ENCODE data around the gene SURF1.
A peak's percentile ranks its signal among the peaks of the same experiment; 100 is the strongest.

Gene SURF1

DNA sequence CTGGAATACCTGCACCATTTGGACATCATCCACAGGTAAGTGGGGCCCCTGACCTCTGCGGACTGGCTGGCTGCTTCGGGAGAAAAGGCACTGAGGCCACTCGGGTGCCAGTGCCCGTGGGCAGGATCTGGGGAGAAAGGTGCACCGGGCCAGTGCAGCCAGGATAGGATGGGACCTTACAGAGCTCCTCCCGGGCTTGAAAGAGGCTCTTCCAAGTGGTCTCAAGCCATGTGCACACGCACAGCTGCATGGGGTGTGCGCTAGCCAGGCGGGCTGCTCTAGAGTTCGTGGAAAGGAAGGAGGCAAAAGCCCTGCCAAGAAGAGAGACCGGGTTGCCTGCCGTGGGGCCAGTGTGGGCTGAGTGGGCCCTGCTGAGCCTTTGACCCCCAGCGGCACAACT is 33.3 kb upstream of the SURF1 start:
- no peak overlapping the region for H2BK5ac ChIP-seq (ENCODE audit: low read depth, low read length, poor library complexity, severe bottlenecking)
- H3K9ac ChIP-seq (ENCODE audit: low read length) = no peak overlapping the region
- no peak overlapping the region for H3K4ac ChIP-seq (ENCODE audit: low read depth in 1 of 2, low read length in 2 of 2)
- 88% methylated on average over 11 of the region's 13 CpGs for WGBS
- H3K79me1 ChIP-seq (replicated peaks; ENCODE audit: low read length, poor library complexity, severe bottlenecking) = no peaks in the 10 kb centered on the region
- no peak overlapping the region for H3K4me3 ChIP-seq (ENCODE audit: insufficient read depth in 1 of 2, low read depth in 1 of 2, low read length in 2 of 2)
- no peak overlapping the region for H3K4me2 ChIP-seq (ENCODE audit: low read length, poor library complexity, severe bottlenecking)
- no peak overlapping the region for H2BK15ac ChIP-seq (ENCODE audit: low read depth, poor library complexity, severe bottlenecking)
- no peak overlapping the region for H3K14ac ChIP-seq (ENCODE audit: low read length in 2 of 2)
- H3K18ac ChIP-seq (ENCODE audit: low read depth in 1 of 2, low read length in 2 of 2) = no peak overlapping the region
- H3K27ac ChIP-seq (ENCODE audit: low read length, poor library complexity, severe bottlenecking) = no peak overlapping the region
- DNase-seq = no peak
- H2AK5ac ChIP-seq (ENCODE audit: low read length, severe bottlenecking) = no peak overlapping the region
- H3K27me3 ChIP-seq (ENCODE audit: control insufficient read depth in 1 of 2, insufficient read depth in 1 of 2, low read length in 2 of 2) = peaks cover 13 to 26% of the 10 kb centered on the region in 2 experiments
- no peaks in the 10 kb centered on the region for H3K9me3 ChIP-seq (ENCODE audit: control insufficient read depth, low read length)
- H3K36me3 ChIP-seq (ENCODE audit: control insufficient read depth in 1 of 2, insufficient read depth in 2 of 2, low read depth in 1 of 2, low read length in 2 of 2) = no peaks in the 10 kb centered on the region
- H2AFZ ChIP-seq (ENCODE audit: low read depth, low read length) = no peak overlapping the region
- H3K4me1 ChIP-seq (ENCODE audit: control insufficient read depth, insufficient read depth, low read depth, low read length) = no peaks in the 10 kb centered on the region
- no peak overlapping the region for H4K91ac ChIP-seq (ENCODE audit: low read length)
- H2BK12ac ChIP-seq (ENCODE audit: low read length in 2 of 2) = no peak overlapping the region
- H4K8ac ChIP-seq (ENCODE audit: low read length) = no peak overlapping the region
- no peak overlapping the region for H3K23ac ChIP-seq (ENCODE audit: low read length in 2 of 2)
- H2BK120ac ChIP-seq (ENCODE audit: low read depth, low read length) = no peak overlapping the region

DNA sequence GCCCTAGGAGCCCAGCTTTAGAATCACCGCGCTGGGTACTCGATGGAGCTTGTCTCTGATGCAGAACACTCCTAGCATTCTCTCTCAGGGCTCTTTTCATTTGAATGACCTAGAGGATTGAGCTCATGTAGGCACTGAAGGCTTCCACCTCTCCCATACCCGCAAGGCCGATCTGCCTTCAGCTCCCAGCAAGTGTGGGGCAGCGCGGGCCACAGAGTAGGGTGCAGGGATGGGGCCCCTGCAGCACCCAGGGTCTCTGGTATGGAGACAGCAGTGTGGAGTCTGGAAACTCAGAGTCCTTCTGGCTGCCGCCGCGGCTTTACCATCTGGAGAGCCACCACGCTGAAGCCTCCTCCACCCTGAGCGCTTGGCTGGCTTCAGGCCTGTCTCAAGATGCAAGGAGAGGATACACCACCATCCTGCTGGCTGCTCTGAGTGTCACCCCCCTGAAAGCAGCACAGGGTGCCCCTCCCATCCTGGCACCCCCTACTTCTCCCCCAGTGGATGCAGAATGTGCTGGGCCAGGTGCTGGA is 32.8 kb upstream of the SURF1 start:
- Histone ChIP-seq H3K9me3 (ENCODE audit: control insufficient read depth, low read length) (no peaks in the 10 kb centered on the region), H3K4ac (ENCODE audit: low read depth in 1 of 2, low read length in 2 of 2) (no peak overlapping the region), H3K27me3 (ENCODE audit: control insufficient read depth in 1 of 2, insufficient read depth in 1 of 2, low read length in 2 of 2) (peaks cover 8 to 22% of the 10 kb centered on the region in 2 experiments), H3K79me1 (replicated peaks; ENCODE audit: low read length, poor library complexity, severe bottlenecking) (no peaks in the 10 kb centered on the region), H3K4me2 (ENCODE audit: low read length, poor library complexity, severe bottlenecking) (no peak overlapping the region), H2BK15ac (ENCODE audit: low read depth, poor library complexity, severe bottlenecking) (no peak overlapping the region), H3K14ac (ENCODE audit: low read length in 2 of 2) (no peak overlapping the region), H3K23ac (ENCODE audit: low read length in 2 of 2) (no peak overlapping the region), H4K8ac (ENCODE audit: low read length) (no peak overlapping the region), H3K36me3 (ENCODE audit: control insufficient read depth in 1 of 2, insufficient read depth in 2 of 2, low read depth in 1 of 2, low read length in 2 of 2) (no peaks in the 10 kb centered on the region), H2AFZ (ENCODE audit: low read depth, low read length) (no peak overlapping the region), H2BK120ac (ENCODE audit: low read depth, low read length) (no peak overlapping the region), H3K18ac (ENCODE audit: low read depth in 1 of 2, low read length in 2 of 2) (no peak overlapping the region), H4K91ac (ENCODE audit: low read length) (no peak overlapping the region), H2BK5ac (ENCODE audit: low read depth, low read length, poor library complexity, severe bottlenecking) (no peak overlapping the region), H2BK12ac (ENCODE audit: low read length in 2 of 2) (no peak overlapping the region), H3K4me3 (ENCODE audit: insufficient read depth in 1 of 2, low read depth in 1 of 2, low read length in 2 of 2) (no peak overlapping the region), H2AK5ac (ENCODE audit: low read length, severe bottlenecking) (no peak overlapping the region), H3K4me1 (ENCODE audit: control insufficient read depth, insufficient read depth, low read depth, low read length) (no peaks in the 10 kb centered on the region), H3K9ac (ENCODE audit: low read length) (no peak overlapping the region), H3K27ac (ENCODE audit: low read length, poor library complexity, severe bottlenecking) (no peak overlapping the region)
- WGBS = 94% methylated on average over 12 of the region's 12 CpGs
- no peak for DNase-seq

DNA sequence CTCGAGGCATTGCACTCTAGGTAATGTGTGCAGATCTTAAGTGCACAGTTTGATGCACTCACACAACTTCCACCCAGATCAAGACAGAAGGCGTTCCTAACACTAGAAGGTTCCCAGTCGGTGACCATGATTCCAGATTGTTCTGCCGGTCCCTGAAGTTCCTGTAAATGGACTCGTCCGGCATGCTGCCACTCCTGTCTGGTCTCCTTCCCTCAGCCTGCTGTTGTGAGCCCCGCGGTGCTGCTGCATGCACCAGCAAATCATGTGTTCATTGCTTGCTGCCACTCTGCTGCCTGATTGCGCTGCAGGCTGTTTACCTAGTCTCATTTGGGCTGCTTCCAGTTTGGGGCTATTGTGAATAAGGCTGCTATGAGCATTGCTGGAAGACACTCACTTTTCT is 31.4 kb upstream of the SURF1 start:
- no peaks in the 10 kb centered on the region for H3K4me1 ChIP-seq (ENCODE audit: control insufficient read depth, insufficient read depth, low read depth, low read length)
- no peak for DNase-seq
- H2AK5ac ChIP-seq (ENCODE audit: low read length, severe bottlenecking) = no peak overlapping the region
- WGBS = 85% methylated on average over 9 of the region's 9 CpGs
- no peaks in the 10 kb centered on the region for H3K79me1 ChIP-seq (replicated peaks; ENCODE audit: low read length, poor library complexity, severe bottlenecking)
- no peak overlapping the region for H3K4me2 ChIP-seq (ENCODE audit: low read length, poor library complexity, severe bottlenecking)
- no peak overlapping the region for H3K27ac ChIP-seq (ENCODE audit: low read length, poor library complexity, severe bottlenecking)
- H2BK120ac ChIP-seq (ENCODE audit: low read depth, low read length) = no peak overlapping the region
- H3K27me3 ChIP-seq (ENCODE audit: control insufficient read depth in 1 of 2, insufficient read depth in 1 of 2, low read length in 2 of 2) = peaks cover 0 to 15% of the 10 kb centered on the region in 2 experiments
- no peak overlapping the region for H2BK5ac ChIP-seq (ENCODE audit: low read depth, low read length, poor library complexity, severe bottlenecking)
- H3K18ac ChIP-seq (ENCODE audit: low read depth in 1 of 2, low read length in 2 of 2) = no peak overlapping the region
- no peak overlapping the region for H3K4ac ChIP-seq (ENCODE audit: low read depth in 1 of 2, low read length in 2 of 2)
- no peak overlapping the region for H2BK15ac ChIP-seq (ENCODE audit: low read depth, poor library complexity, severe bottlenecking)
- H3K9ac ChIP-seq (ENCODE audit: low read length) = no peak overlapping the region
- H3K9me3 ChIP-seq (ENCODE audit: control insufficient read depth, low read length) = no peaks in the 10 kb centered on the region
- no peak overlapping the region for H2BK12ac ChIP-seq (ENCODE audit: low read length in 2 of 2)
- H3K36me3 ChIP-seq (ENCODE audit: control insufficient read depth in 1 of 2, insufficient read depth in 2 of 2, low read depth in 1 of 2, low read length in 2 of 2) = no peaks in the 10 kb centered on the region
- H4K8ac ChIP-seq (ENCODE audit: low read length) = no peak overlapping the region
- H2AFZ ChIP-seq (ENCODE audit: low read depth, low read length) = no peak overlapping the region
- no peak overlapping the region for H3K14ac ChIP-seq (ENCODE audit: low read length in 2 of 2)
- no peak overlapping the region for H4K91ac ChIP-seq (ENCODE audit: low read length)
- no peak overlapping the region for H3K4me3 ChIP-seq (ENCODE audit: insufficient read depth in 1 of 2, low read depth in 1 of 2, low read length in 2 of 2)
- peak overlapping the region in 1 of 2 experiments; percentile 61 for H3K23ac ChIP-seq (ENCODE audit: low read length in 2 of 2)

DNA sequence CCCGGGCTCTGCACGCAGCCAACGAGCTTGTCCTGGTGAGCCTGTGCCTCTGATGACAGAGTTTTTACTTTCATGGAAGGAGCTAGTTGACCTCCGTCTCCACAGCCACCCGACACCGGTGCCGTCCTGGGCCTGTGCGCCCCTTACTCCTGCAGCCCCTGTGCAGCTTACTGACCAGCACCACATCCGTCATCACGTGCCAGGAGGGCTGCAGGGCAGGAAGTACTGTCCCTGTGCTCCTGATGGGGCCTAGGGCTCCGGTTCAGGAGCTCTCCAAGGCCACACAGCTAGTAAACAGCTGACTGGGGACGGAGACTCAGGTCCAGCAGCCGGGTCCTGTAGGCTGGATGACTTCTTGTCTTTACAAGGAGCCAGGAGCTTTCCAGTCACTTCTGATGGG is 30.1 kb upstream of the SURF1 start:
- Histone ChIP-seq H3K4me2 (ENCODE audit: low read length, poor library complexity, severe bottlenecking) (no peak overlapping the region), H3K79me1 (replicated peaks; ENCODE audit: low read length, poor library complexity, severe bottlenecking) (no peaks in the 10 kb centered on the region), H3K9ac (ENCODE audit: low read length) (no peak overlapping the region), H3K9me3 (ENCODE audit: control insufficient read depth, low read length) (no peaks in the 10 kb centered on the region), H2AFZ (ENCODE audit: low read depth, low read length) (no peak overlapping the region), H3K14ac (ENCODE audit: low read length in 2 of 2) (no peak overlapping the region), H2BK5ac (ENCODE audit: low read depth, low read length, poor library complexity, severe bottlenecking) (no peak overlapping the region), H3K18ac (ENCODE audit: low read depth in 1 of 2, low read length in 2 of 2) (no peak overlapping the region), H3K36me3 (ENCODE audit: control insufficient read depth in 1 of 2, insufficient read depth in 2 of 2, low read depth in 1 of 2, low read length in 2 of 2) (no peaks in the 10 kb centered on the region), H4K8ac (ENCODE audit: low read length) (no peak overlapping the region), H3K4ac (ENCODE audit: low read depth in 1 of 2, low read length in 2 of 2) (no peak overlapping the region), H3K4me1 (ENCODE audit: control insufficient read depth, insufficient read depth, low read depth, low read length) (no peaks in the 10 kb centered on the region), H2BK120ac (ENCODE audit: low read depth, low read length) (no peak overlapping the region), H3K27ac (ENCODE audit: low read length, poor library complexity, severe bottlenecking) (no peak overlapping the region), H2BK15ac (ENCODE audit: low read depth, poor library complexity, severe bottlenecking) (no peak overlapping the region), H2BK12ac (ENCODE audit: low read length in 2 of 2) (no peak overlapping the region), H3K4me3 (ENCODE audit: insufficient read depth in 1 of 2, low read depth in 1 of 2, low read length in 2 of 2) (no peak overlapping the region), H4K91ac (ENCODE audit: low read length) (no peak overlapping the region), H3K23ac (ENCODE audit: low read length in 2 of 2) (no peak overlapping the region), H3K27me3 (ENCODE audit: control insufficient read depth in 1 of 2, insufficient read depth in 1 of 2, low read length in 2 of 2) (peaks cover 0 to 15% of the 10 kb centered on the region in 2 experiments), H2AK5ac (ENCODE audit: low read length, severe bottlenecking) (no peak overlapping the region)
- 75% methylated on average over 13 of the region's 13 CpGs for WGBS
- DNase-seq = no peak
